ENCODE data around the gene SCT. TPM values are rescaled to one million over a fixed set of nuclear protein-coding genes. Genes with fewer than 3 reads are reported as not detected.

SCT gene
- total and polyA plus RNA-seq, 2 donors (not counting 1 experiment from before 2014, with no cell fraction given) = not detected

DNA sequence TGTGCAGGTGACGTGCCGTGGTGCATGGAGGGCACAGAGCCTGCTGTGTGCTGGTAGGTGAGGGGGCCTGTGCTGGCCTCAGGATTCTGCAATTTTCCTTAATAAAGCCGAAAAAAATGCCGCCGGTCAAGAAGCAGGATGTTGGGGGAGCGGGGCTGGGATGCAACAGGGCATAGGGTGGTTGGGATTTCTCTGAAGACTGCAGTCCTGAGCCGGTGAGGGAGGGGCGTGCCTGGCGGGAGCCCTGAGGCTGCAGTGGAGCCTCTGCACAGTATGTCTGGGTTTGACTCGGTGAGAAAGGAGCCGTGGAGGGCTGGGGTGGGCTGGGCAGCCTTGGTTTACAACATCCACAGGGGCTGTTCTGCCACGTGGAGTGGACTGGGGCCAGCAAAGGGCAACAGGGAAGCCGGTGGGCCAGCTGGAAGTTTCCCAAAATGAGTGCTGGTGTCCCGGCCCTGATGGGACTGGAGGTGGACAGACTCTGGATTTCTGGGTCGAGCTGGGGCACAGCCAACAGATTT lies 3.6 kb downstream of the SCT start:
- Histone ChIP-seq H3K4me3 (replicated peaks in 1 of 4; ENCODE audit: control extremely low read depth in 1 of 4, insufficient read depth in 1 of 4, low read depth in 3 of 4, low read length in 4 of 4) (no peak overlapping the region), H3K9me3 (ENCODE audit: control insufficient read depth, insufficient read depth, low read depth, low read length) (no peaks in the 10 kb centered on the region), H3K9ac (ENCODE audit: insufficient read depth, low read length) (no peak overlapping the region), H3K4me2 (ENCODE audit: extremely low read depth, insufficient read depth, low read length) (no peak overlapping the region), H4K20me1 (ENCODE audit: control insufficient read depth, extremely low read depth, insufficient read depth, low read length) (no peaks in the 10 kb centered on the region), H2AFZ (ENCODE audit: low read length) (no peak overlapping the region), H3K36me3 (ENCODE audit: control insufficient read depth, insufficient read depth, low read length) (no peaks in the 10 kb centered on the region), H3K4me1 (ENCODE audit: control insufficient read depth, extremely low read depth, insufficient read depth, low read length) (peaks cover 2% of the 10 kb centered on the region), H3K79me2 (ENCODE audit: control insufficient read depth, insufficient read depth, low read length) (no peaks in the 10 kb centered on the region), H3K27ac (ENCODE audit: insufficient read depth, low read length) (no peak overlapping the region), H3K27me3 (ENCODE audit: control insufficient read depth, insufficient read depth, low read length) (no peaks in the 10 kb centered on the region)
- TF ChIP-seq CTCF (conservative IDR thresholded peaks at IDR 0.05 in 1 of 2, IDR thresholded peaks at IDR 0.05 in 1 of 2; ENCODE audit: low read depth in 1 of 2, low read length in 2 of 2) = no peak
- DNase-seq (ENCODE audit: low read depth in 2 of 2) = no peak

- H3K4me1 ChIP-seq (ENCODE audit: control insufficient read depth, extremely low read depth, insufficient read depth, low read length) = no peaks in the 10 kb centered on the region
- TF ChIP-seq EZH2 (IDR thresholded peaks at IDR 0.05; ENCODE audit: low read length, missing control alignments) (no peak), CTCF (conservative IDR thresholded peaks at IDR 0.05 in 1 of 2, IDR thresholded peaks at IDR 0.05 in 1 of 2; ENCODE audit: low read depth in 1 of 2, low read length in 2 of 2) (no peak)
- H3K27me3 ChIP-seq (ENCODE audit: control insufficient read depth, insufficient read depth, low read length) = no peaks in the 10 kb centered on the region
- no peak overlapping the region for H3K4me3 ChIP-seq (replicated peaks in 1 of 4; ENCODE audit: control extremely low read depth in 1 of 4, insufficient read depth in 1 of 4, low read depth in 3 of 4, low read length in 4 of 4)
- H3K9me3 ChIP-seq (ENCODE audit: control insufficient read depth, insufficient read depth, low read depth, low read length) = no peaks in the 10 kb centered on the region
- no peaks in the 10 kb centered on the region for H3K79me2 ChIP-seq (ENCODE audit: control insufficient read depth, insufficient read depth, low read length)
- peaks cover 4% of the 10 kb centered on the region for H3K36me3 ChIP-seq (ENCODE audit: control insufficient read depth, insufficient read depth, low read length)
- H3K27ac ChIP-seq (ENCODE audit: insufficient read depth, low read length) = no peak overlapping the region
- no peak for DNase-seq (ENCODE audit: low read depth in 2 of 2)
- H3K4me2 ChIP-seq (ENCODE audit: extremely low read depth, insufficient read depth, low read length) = no peak overlapping the region
- H4K20me1 ChIP-seq (ENCODE audit: control insufficient read depth, extremely low read depth, insufficient read depth, low read length) = no peaks in the 10 kb centered on the region
- no peak overlapping the region for H3K9ac ChIP-seq (ENCODE audit: insufficient read depth, low read length)
- no peak overlapping the region for H2AFZ ChIP-seq (ENCODE audit: low read length)
Observed at GRCh38 chr11:621838-622237, 5.1 kb downstream of the SCT start.

DNA sequence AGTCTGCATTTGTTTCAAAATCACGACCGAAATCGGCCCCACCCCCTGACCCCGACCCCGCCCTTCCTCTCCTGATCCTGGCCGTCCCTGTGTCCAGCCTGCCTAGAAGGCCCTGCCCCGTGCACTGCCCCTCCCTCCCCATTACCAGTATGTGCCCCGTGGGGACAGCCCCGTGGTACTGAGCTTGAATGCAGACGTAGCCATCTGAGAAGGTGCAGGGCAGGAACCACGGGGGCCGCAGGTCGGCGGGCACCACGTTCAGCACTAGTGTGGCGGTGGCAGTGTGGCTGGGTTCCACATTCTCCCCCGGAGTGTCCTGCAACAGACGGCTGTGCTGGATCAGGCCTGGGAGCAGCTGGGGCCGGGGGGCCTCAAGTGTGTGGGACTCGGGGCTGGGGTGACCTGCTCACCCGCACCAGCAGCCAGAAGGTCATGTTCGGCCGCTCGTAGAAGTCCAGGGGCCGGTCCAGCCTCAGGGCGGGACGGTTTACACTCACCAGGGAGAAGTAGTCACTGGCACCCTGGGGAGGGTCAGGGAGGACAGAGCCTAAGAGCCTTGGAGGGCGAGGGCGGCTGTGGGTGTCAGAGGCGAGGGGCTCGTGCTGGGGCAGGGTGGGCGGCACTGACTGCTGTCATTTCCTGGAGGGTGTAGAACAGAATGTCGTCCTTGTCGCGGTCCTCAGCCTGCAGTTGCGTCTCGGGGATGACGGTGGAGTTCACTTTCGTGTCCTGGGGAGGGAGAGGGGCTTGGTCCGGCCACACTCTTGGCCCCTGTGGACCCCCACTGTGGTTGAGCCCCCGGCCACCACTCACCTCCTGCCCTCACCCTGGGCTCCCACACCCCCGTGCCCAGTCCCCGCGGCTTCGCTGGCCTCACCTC lies 5.8 kb downstream of the SCT start:
- no peak overlapping the region for H3K27ac ChIP-seq (ENCODE audit: insufficient read depth, low read length)
- no peak for TF ChIP-seq EZH2 (IDR thresholded peaks at IDR 0.05; ENCODE audit: low read length, missing control alignments)
- no peak for TF ChIP-seq CTCF (conservative IDR thresholded peaks at IDR 0.05 in 1 of 2, IDR thresholded peaks at IDR 0.05 in 1 of 2; ENCODE audit: low read depth in 1 of 2, low read length in 2 of 2)
- no peak overlapping the region for H3K4me3 ChIP-seq (replicated peaks in 1 of 4; ENCODE audit: control extremely low read depth in 1 of 4, insufficient read depth in 1 of 4, low read depth in 3 of 4, low read length in 4 of 4)
- no peak for DNase-seq (ENCODE audit: low read depth in 2 of 2)
- no peak overlapping the region for H3K4me2 ChIP-seq (ENCODE audit: extremely low read depth, insufficient read depth, low read length)
- H3K36me3 ChIP-seq (ENCODE audit: control insufficient read depth, insufficient read depth, low read length) = peaks cover 7% of the 10 kb centered on the region
- no peaks in the 10 kb centered on the region for H4K20me1 ChIP-seq (ENCODE audit: control insufficient read depth, extremely low read depth, insufficient read depth, low read length)
- no peak overlapping the region for H3K9ac ChIP-seq (ENCODE audit: insufficient read depth, low read length)
- no peaks in the 10 kb centered on the region for H3K79me2 ChIP-seq (ENCODE audit: control insufficient read depth, insufficient read depth, low read length)
- H3K27me3 ChIP-seq (ENCODE audit: control insufficient read depth, insufficient read depth, low read length) = no peaks in the 10 kb centered on the region
- no peaks in the 10 kb centered on the region for H3K9me3 ChIP-seq (ENCODE audit: control insufficient read depth, insufficient read depth, low read depth, low read length)
- no peaks in the 10 kb centered on the region for H3K4me1 ChIP-seq (ENCODE audit: control insufficient read depth, extremely low read depth, insufficient read depth, low read length)
- H2AFZ ChIP-seq (ENCODE audit: low read length) = no peak overlapping the region

Data from fibroblast of lung (primary cell).